ENCODE measurements around the gene RPLP1.

RPLP1 gene

DNA sequence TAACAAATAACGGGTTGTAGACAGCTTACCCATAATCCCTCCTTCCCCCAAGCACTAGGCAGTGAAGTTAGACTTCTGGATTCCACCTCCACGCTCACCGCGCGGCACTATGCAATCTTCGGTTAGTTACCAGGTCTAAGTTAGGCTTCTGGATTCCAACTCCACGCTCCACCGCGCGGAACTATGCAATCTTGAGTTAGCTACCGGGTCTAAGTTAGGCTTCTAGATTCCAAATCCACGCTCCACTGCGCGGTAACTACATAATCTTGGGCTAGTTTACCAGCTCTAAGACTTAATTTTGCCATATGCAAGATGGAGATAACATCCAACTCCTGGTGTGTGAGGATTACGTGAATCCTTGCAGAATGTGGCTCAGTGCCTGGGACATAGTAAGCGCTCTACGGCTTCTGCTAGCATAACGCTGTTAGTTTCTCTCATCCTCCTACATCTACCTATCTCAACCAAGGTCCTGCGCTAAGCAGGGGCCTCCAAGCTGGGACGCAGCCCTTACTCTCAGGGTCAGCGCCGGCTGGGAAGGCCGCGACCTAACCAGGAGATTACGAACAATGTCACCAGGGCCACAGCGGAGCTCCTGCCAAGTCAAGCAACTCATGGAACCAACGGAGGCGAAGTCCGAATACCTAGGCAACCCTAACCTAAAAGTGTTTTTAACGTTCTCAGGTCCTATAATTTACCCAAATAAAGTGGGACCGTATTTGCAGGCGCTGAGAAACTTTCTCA is 497 bp upstream of the RPLP1 start:
- H3K4me1 Mint-ChIP-seq (ENCODE audit: low read depth): peaks cover 33% of the 10 kb centered on the region
- peak overlapping the region; percentile 95 for H3K4me3 Mint-ChIP-seq
- H3K27ac Mint-ChIP-seq: peak overlapping the region; percentile 98
- H3K9me3 Mint-ChIP-seq: no peaks in the 10 kb centered on the region
- H3K27me3 Mint-ChIP-seq: no peaks in the 10 kb centered on the region
- DNase-seq: peak; percentile 67
- peaks cover 63% of the 10 kb centered on the region for H3K36me3 Mint-ChIP-seq (ENCODE audit: low read depth)

GRCh38 chr15:69454953-69455352 is 2.3 kb downstream of the RPLP1 start:
- Mint-ChIP-seq H3K4me3 (peak overlapping the region; percentile 95), H3K36me3 (ENCODE audit: low read depth) (peaks cover 65% of the 10 kb centered on the region), H3K27me3 (no peaks in the 10 kb centered on the region), H3K9me3 (no peaks in the 10 kb centered on the region), H3K27ac (peak overlapping the region; percentile 98), H3K4me1 (ENCODE audit: low read depth) (peaks cover 33% of the 10 kb centered on the region)
- DNase-seq: no peak

DNA sequence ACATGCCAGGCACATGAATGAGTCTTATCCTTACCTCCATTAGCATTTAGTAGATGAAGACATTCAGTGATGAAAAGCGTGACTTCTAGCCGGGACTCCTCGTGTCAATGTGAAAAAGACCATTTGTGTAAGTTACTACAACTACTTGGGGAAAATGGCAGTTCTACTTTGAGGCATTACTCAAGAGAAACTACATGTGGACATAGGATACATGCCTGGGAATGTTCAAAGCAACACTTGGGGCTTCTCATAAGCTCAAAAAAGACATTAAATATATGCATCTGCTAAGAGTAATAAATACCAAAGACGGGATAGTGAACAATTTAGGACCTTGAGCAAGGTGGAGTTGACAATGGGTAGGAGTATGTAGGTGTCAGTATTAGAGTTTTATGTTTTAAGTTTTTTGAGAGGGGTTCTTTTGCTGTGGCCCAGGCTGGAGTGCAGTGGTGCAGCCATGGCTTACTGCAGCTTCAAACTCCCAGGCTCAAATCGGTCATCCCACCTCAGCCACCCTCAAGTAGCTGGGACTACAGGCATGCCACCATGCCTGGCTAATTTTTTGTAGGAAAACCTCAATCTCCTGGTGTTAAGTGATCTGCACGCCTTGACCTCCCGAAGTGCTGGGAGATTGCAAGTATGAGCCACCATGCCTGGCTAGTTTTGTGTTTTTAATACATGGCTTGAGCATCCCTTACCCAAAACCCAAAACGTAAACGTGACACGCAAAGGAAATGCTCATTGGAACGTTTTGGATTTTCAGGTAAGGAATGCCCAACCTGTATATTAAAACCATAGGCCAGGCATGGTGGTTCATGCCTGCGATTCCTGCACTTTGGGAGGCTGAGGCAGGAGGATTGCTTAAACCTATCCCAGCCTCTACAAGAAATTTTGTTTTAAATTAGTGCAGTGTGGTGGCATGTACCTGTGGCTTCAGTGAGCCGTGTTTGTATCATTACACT is 3.9 kb downstream of the RPLP1 start:
- DNase-seq: no peak
- Mint-ChIP-seq H3K9me3 (no peaks in the 10 kb centered on the region), H3K27ac (peak overlapping the region; percentile 98), H3K36me3 (ENCODE audit: low read depth) (peaks cover 65% of the 10 kb centered on the region), H3K4me1 (ENCODE audit: low read depth) (peaks cover 34% of the 10 kb centered on the region), H3K4me3 (peak overlapping the region; percentile 95), H3K27me3 (no peaks in the 10 kb centered on the region)

- Mint-ChIP-seq H3K36me3 (ENCODE audit: low read depth) (peaks cover 61% of the 10 kb centered on the region), H3K27me3 (no peaks in the 10 kb centered on the region), H3K9me3 (no peaks in the 10 kb centered on the region), H3K4me1 (ENCODE audit: low read depth) (peaks cover 37% of the 10 kb centered on the region), H3K27ac (peak overlapping the region; percentile 83), H3K4me3 (no peak overlapping the region)
- DNase-seq: no peak
Measured at GRCh38 chr15:69457304-69458280, 5.0 kb downstream of the RPLP1 start.

GRCh38 chr15:69459066-69459465 is 6.4 kb downstream of the RPLP1 start:
- no peak overlapping the region for H3K4me3 Mint-ChIP-seq
- H3K27ac Mint-ChIP-seq: peak overlapping the region; percentile 56
- peaks cover 47% of the 10 kb centered on the region for H3K36me3 Mint-ChIP-seq (ENCODE audit: low read depth)
- H3K27me3 Mint-ChIP-seq: no peaks in the 10 kb centered on the region
- DNase-seq: no peak
- H3K4me1 Mint-ChIP-seq (ENCODE audit: low read depth): peaks cover 47% of the 10 kb centered on the region
- H3K9me3 Mint-ChIP-seq: no peaks in the 10 kb centered on the region

GRCh38 chr15:69460481-69460880 is 7.9 kb downstream of the RPLP1 start:
- H3K4me1 Mint-ChIP-seq (ENCODE audit: low read depth): peaks cover 36% of the 10 kb centered on the region
- H3K36me3 Mint-ChIP-seq (ENCODE audit: low read depth): peaks cover 33% of the 10 kb centered on the region
- no peak for DNase-seq
- H3K27ac Mint-ChIP-seq: no peak overlapping the region
- H3K27me3 Mint-ChIP-seq: no peaks in the 10 kb centered on the region
- no peaks in the 10 kb centered on the region for H3K9me3 Mint-ChIP-seq
- H3K4me3 Mint-ChIP-seq: no peak overlapping the region

DNA sequence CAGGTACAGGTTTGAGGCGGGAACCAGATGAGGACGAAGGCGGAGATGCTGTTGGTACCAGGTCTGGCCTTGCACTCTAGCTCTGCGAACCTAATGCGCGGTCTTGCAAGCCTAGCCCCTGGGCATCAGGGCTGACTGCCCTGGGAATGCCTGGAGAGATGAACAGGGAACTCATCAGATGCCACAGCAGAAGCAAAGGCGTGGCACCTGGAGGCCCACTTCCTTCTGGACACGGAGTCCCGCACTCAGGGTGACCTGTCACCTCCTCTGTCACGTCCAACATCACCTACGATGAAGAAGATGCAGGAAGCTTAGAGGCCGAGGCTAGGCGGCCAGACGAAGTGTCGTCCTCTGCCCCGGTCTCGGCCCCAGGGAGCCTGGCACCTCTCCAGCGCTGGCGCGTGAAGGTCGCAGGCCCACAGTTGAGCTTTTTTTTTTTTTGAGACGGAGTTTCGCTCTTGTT is 9.4 kb downstream of the RPLP1 start:
- Mint-ChIP-seq H3K4me1 (ENCODE audit: low read depth) (peaks cover 33% of the 10 kb centered on the region), H3K4me3 (peak overlapping the region; percentile 83), H3K27me3 (no peaks in the 10 kb centered on the region), H3K36me3 (ENCODE audit: low read depth) (peaks cover 17% of the 10 kb centered on the region), H3K27ac (peak overlapping the region; percentile 91), H3K9me3 (no peaks in the 10 kb centered on the region)
- DNase-seq: no peak

DNA sequence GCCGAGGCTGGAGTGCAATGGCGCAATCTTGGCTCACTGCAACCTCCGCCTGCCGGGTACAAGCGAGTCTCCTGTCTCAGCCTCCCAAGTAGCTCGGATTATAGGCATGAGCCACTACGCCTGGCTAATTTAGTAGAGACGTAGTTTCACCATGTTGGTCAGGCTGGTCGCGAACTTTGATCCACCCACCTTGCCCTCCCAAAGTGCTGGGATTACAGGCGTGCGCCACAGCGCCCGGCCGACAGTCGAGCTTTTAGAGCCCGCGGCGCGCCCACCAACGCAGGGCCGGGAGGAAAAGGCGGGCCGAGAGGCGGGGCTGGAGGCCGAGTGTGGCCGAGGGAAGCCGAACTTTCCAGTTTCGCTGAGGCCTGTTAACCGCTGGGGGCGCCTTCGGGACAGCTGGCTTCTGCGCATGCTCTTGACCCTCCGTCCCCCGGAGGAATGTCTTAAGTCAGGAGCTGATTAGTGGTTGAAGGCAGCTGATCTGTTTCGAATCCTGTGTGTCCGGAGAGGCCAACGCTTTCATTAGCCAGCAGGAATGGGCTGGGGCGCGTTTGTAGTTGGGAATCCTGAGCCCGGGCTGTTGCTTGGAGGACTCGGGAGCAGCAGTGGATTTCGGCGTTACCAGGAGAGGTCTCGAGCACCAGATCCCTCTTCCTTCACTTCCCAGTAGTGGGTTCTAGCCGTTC is 10.0 kb downstream of the RPLP1 start:
- Mint-ChIP-seq H3K27ac (peak overlapping the region; percentile 91), H3K9me3 (no peaks in the 10 kb centered on the region), H3K4me3 (peak overlapping the region; percentile 83), H3K4me1 (ENCODE audit: low read depth) (peaks cover 37% of the 10 kb centered on the region), H3K27me3 (no peaks in the 10 kb centered on the region), H3K36me3 (ENCODE audit: low read depth) (peaks cover 11% of the 10 kb centered on the region)
- DNase-seq: peak; percentile 94

- DNase-seq: no peak
- Mint-ChIP-seq H3K4me3 (peak overlapping the region; percentile 83), H3K36me3 (ENCODE audit: low read depth) (peaks cover 5% of the 10 kb centered on the region), H3K4me1 (ENCODE audit: low read depth) (peaks cover 43% of the 10 kb centered on the region), H3K27me3 (no peaks in the 10 kb centered on the region), H3K27ac (peak overlapping the region; percentile 91), H3K9me3 (no peaks in the 10 kb centered on the region)
Measured at GRCh38 chr15:69463182-69463756, 10.7 kb downstream of the RPLP1 start.

GRCh38 chr15:69465253-69465652 is 12.6 kb downstream of the RPLP1 start:
- Mint-ChIP-seq H3K27me3 (no peaks in the 10 kb centered on the region), H3K36me3 (ENCODE audit: low read depth) (no peaks in the 10 kb centered on the region), H3K4me1 (ENCODE audit: low read depth) (peaks cover 58% of the 10 kb centered on the region), H3K27ac (no peak overlapping the region), H3K9me3 (no peaks in the 10 kb centered on the region), H3K4me3 (no peak overlapping the region)
- DNase-seq: no peak

- H3K27me3 Mint-ChIP-seq: no peaks in the 10 kb centered on the region
- no peaks in the 10 kb centered on the region for H3K9me3 Mint-ChIP-seq
- peaks cover 53% of the 10 kb centered on the region for H3K4me1 Mint-ChIP-seq (ENCODE audit: low read depth)
- no peak for DNase-seq
- H3K36me3 Mint-ChIP-seq (ENCODE audit: low read depth): no peaks in the 10 kb centered on the region
- H3K27ac Mint-ChIP-seq: no peak overlapping the region
- no peak overlapping the region for H3K4me3 Mint-ChIP-seq
Measured at GRCh38 chr15:69466733-69467132, 14.1 kb downstream of the RPLP1 start.

DNA sequence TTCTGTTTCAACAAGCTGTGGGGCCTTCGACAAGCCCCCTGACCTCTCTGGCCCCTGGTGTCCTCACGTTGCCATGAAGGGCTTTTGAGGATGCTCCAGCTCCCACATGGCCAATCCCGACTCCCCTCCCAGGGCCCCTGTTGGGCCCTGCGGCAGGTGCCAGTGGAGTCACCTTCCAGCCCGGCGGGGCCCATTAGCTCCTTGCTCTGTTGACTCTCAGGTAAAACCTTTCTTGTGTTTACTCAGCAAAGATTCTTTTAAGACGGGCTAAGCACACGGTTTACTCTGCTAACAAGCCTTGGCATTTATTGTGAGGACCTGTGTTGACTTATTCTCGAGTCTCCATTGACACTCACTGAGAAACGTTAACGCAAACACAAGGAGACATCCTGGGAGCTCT is 15.0 kb downstream of the RPLP1 start:
- H3K27me3 Mint-ChIP-seq: no peaks in the 10 kb centered on the region
- H3K9me3 Mint-ChIP-seq: no peaks in the 10 kb centered on the region
- DNase-seq: no peak
- H3K4me1 Mint-ChIP-seq (ENCODE audit: low read depth): peaks cover 45% of the 10 kb centered on the region
- peak overlapping the region; percentile 87 for H3K27ac Mint-ChIP-seq
- no peaks in the 10 kb centered on the region for H3K36me3 Mint-ChIP-seq (ENCODE audit: low read depth)
- H3K4me3 Mint-ChIP-seq: no peak overlapping the region
